Endodermal cell (in vitro differentiated cells): Measurements from ENCODE around the gene ANKRD34A. TPM values are rescaled to one million over a fixed set of nuclear protein-coding genes. Genes with fewer than 3 reads are reported as not detected.

Source experiments
- DNase-seq: peaks from one replicate; pipeline ENCODE4 v3.0.0-alpha.2; 2017
- H3K27ac ChIP-seq: 2 replicates; pipeline ENCODE4 v1.5.1; 2013; ENCODE audit warnings: mild to moderate bottlenecking, low read depth, low read length, moderate library complexity
- H3K27me3 ChIP-seq: 2 replicates; pipeline ENCODE4 v1.6.1; 2013; ENCODE audit warnings: mild to moderate bottlenecking, low read length, moderate library complexity; ENCODE audit not compliant: insufficient read depth, control insufficient read depth, poor library complexity, severe bottlenecking
- H3K36me3 ChIP-seq: 2 replicates; pipeline ENCODE4 v1.7.0; 2013; ENCODE audit warnings: mild to moderate bottlenecking, low read length, moderate library complexity; ENCODE audit not compliant: control insufficient read depth, insufficient read depth
- H3K4me1 ChIP-seq: one replicate; pipeline ENCODE4 v1.7.0; 2013; ENCODE audit warnings: low read length; ENCODE audit not compliant: control insufficient read depth, insufficient read depth
- H3K4me3 ChIP-seq: 2 replicates; pipeline ENCODE4 v1.5.1; 2013; ENCODE audit warnings: mild to moderate bottlenecking, low read length, moderate library complexity
- H3K9ac ChIP-seq: 2 replicates; pipeline ENCODE4 v1.6.1; 2013; ENCODE audit warnings: mild to moderate bottlenecking, low read length, moderate library complexity; ENCODE audit not compliant: poor library complexity, severe bottlenecking; ENCODE audit errors: extremely low read depth
- H3K9me3 ChIP-seq: 2 replicates; pipeline ENCODE4 v1.6.1; 2013; ENCODE audit warnings: mild to moderate bottlenecking, low read length, moderate library complexity; ENCODE audit not compliant: control insufficient read depth
- H3K27ac Mint-ChIP-seq: 2 replicates; pipeline ENCODE4 v1.8.0; 2020; ENCODE audit warnings: mixed read lengths
- H3K27me3 Mint-ChIP-seq: 2 replicates; pipeline ENCODE4 v1.8.0; 2021; ENCODE audit warnings: mild to moderate bottlenecking, mixed read lengths; ENCODE audit not compliant: insufficient read depth
- H3K36me3 Mint-ChIP-seq: 2 replicates; pipeline ENCODE4 v1.8.0; 2020; ENCODE audit warnings: low read depth, mixed read lengths
- H3K4me1 Mint-ChIP-seq: 2 replicates; pipeline ENCODE4 v1.8.0; 2020; ENCODE audit warnings: mixed read lengths
- H3K4me3 Mint-ChIP-seq: 2 replicates; pipeline ENCODE4 v1.8.0; 2020; ENCODE audit warnings: mild to moderate bottlenecking, moderate library complexity, mixed read lengths
- H3K9me3 Mint-ChIP-seq: 2 replicates; pipeline ENCODE4 v1.8.0; 2020; ENCODE audit warnings: mild to moderate bottlenecking, mixed read lengths
- CTCF ChIP-seq: fragments of 200-600 bp; sonication (generic); conservative IDR thresholded peaks from 2 replicates; pipeline ENCODE4 v1.5.0; 2021; ENCODE audit warnings: antibody characterized with exemption, mild to moderate bottlenecking
- WGBS, 2 experiments: methylation state at CpG; one replicate each; pipeline versions ENCODE4 v1.1.5 to v1.1.7; 2013; ENCODE audit warnings: missing lambda C conversion rate in 2 of 2, mixed read lengths in 1 of 2; ENCODE audit not compliant: insufficient coverage in 1 of 2, insufficient read length in 1 of 2; 5-methylcytosine and 5-hydroxymethylcytosine counted together
- total RNA-seq, 2 donors: library from RNA; stranded (reverse); fragmentation: NEBNext Ultra II Directional in 1 of 2; extraction: Animal tissue kit (Norgen Biotek cat#: 25700) in 1 of 2; gene quantifications; 2 replicates in 1 of 2; 3 replicates in 1 of 2; pipeline ENCODE4 v1.2.1, GENCODE V29; 2021

The ANKRD34A gene
- total RNA-seq, 2 donors from 2014 or later = 0.55 to 1.4 TPM

GRCh38 chr1:145942405-145942804 is 22.0 kb downstream of the ANKRD34A start:
- Histone ChIP-seq H3K36me3 (peaks cover 56% of the 10 kb centered on the region), H3K4me3 (no peak overlapping the region), H3K9me3 (no peaks in the 10 kb centered on the region), H3K27ac (no peak overlapping the region), H3K4me1 (no peaks in the 10 kb centered on the region), H3K9ac (no peak overlapping the region), H3K27me3 (no peaks in the 10 kb centered on the region)
- no peak for TF ChIP-seq CTCF
- Mint-ChIP-seq H3K36me3 (peaks cover 28% of the 10 kb centered on the region), H3K4me1 (peaks cover 3% of the 10 kb centered on the region), H3K9me3 (no peaks in the 10 kb centered on the region), H3K4me3 (no peak overlapping the region), H3K27ac (no peak overlapping the region), H3K27me3 (no peaks in the 10 kb centered on the region)
- no peak for DNase-seq
- 91 to 95% methylated on average over 3 to 4 of the region's 4 CpGs for WGBS, 2 experiments

- H3K27ac Mint-ChIP-seq = no peak overlapping the region
- no peak for TF ChIP-seq CTCF
- no peaks in the 10 kb centered on the region for H3K9me3 ChIP-seq
- no peak overlapping the region for H3K4me3 Mint-ChIP-seq
- no peak for DNase-seq
- no peaks in the 10 kb centered on the region for H3K27me3 ChIP-seq
- H3K36me3 Mint-ChIP-seq = peaks cover 23% of the 10 kb centered on the region
- no peak overlapping the region for H3K27ac ChIP-seq
- H3K4me1 Mint-ChIP-seq = peaks cover 35% of the 10 kb centered on the region
- H3K4me3 ChIP-seq = no peak overlapping the region
- H3K4me1 ChIP-seq = peaks cover 16% of the 10 kb centered on the region
- peaks cover 50% of the 10 kb centered on the region for H3K36me3 ChIP-seq
- 92 to 100% methylated on average over 1 of the region's 1 CpG for WGBS, 2 experiments
- no peaks in the 10 kb centered on the region for H3K9me3 Mint-ChIP-seq
- no peak overlapping the region for H3K9ac ChIP-seq
- H3K27me3 Mint-ChIP-seq = no peaks in the 10 kb centered on the region
These were observed 26.9 kb downstream of the ANKRD34A start for GRCh38 chr1:145937436-145937835.

- Histone ChIP-seq H3K4me3 (no peak overlapping the region), H3K36me3 (peaks cover 41% of the 10 kb centered on the region), H3K27me3 (no peaks in the 10 kb centered on the region), H3K4me1 (peaks cover 16% of the 10 kb centered on the region), H3K9ac (no peak overlapping the region), H3K9me3 (no peaks in the 10 kb centered on the region), H3K27ac (no peak overlapping the region)
- peaks cover 40% of the 10 kb centered on the region for H3K4me1 Mint-ChIP-seq
- DNase-seq = no peak
- no peak for TF ChIP-seq CTCF
- H3K36me3 Mint-ChIP-seq = peaks cover 15% of the 10 kb centered on the region
- no peaks in the 10 kb centered on the region for H3K27me3 Mint-ChIP-seq
- H3K9me3 Mint-ChIP-seq = no peaks in the 10 kb centered on the region
- WGBS, 2 experiments = 96 to 97% methylated on average over 3 to 8 of the region's 8 CpGs
- H3K27ac Mint-ChIP-seq = peak overlapping the region; percentile 89
- no peak overlapping the region for H3K4me3 Mint-ChIP-seq
These were observed 28.1 kb downstream of the ANKRD34A start for GRCh38 chr1:145936247-145936646.
